MV-4-11 (cell line): Measurements from ENCODE around the gene GAB4.

ENCODE experiments used
- DNase-seq: peaks from one replicate; lab custom pipeline; 2025; lab: John Stamatoyannopoulos, UW

Gene GAB4

GRCh38 chr22:16988257-16988656, 19.8 kb downstream of the GAB4 start:
- no peak for DNase-seq

GRCh38 chr22:16987822-16988221, 20.2 kb downstream of the GAB4 start:
- DNase-seq: no peak

GRCh38 chr22:16975155-16975885, 32.7 kb downstream of the GAB4 start:
- no peak for DNase-seq

- no peak for DNase-seq
Observed at GRCh38 chr22:16974298-16975084, 33.5 kb downstream of the GAB4 start.

- no peak for DNase-seq
Observed at GRCh38 chr22:16973591-16974297, 34.3 kb downstream of the GAB4 start.

- DNase-seq: no peak
Observed at GRCh38 chr22:16972311-16972710, 35.7 kb downstream of the GAB4 start.

- no peak for DNase-seq
Observed at GRCh38 chr22:16970446-16970845, 37.6 kb downstream of the GAB4 start.

GRCh38 chr22:16969508-16970327, 38.3 kb downstream of the GAB4 start:
- no peak for DNase-seq

- no peak for DNase-seq
Observed at GRCh38 chr22:16968218-16968595, 39.8 kb downstream of the GAB4 start.

- DNase-seq: no peak
Observed at GRCh38 chr22:16967453-16968217, 40.4 kb downstream of the GAB4 start.

- no peak for DNase-seq
Observed at GRCh38 chr22:16966251-16966650, 41.8 kb downstream of the GAB4 start.

GRCh38 chr22:16965560-16965959, 42.5 kb downstream of the GAB4 start:
- no peak for DNase-seq

- no peak for DNase-seq
Observed at GRCh38 chr22:16965083-16965482, 42.9 kb downstream of the GAB4 start.

- no peak for DNase-seq
Observed at GRCh38 chr22:16964366-16964765, 43.7 kb downstream of the GAB4 start.

GRCh38 chr22:16963189-16963945, 44.7 kb downstream of the GAB4 start:
- DNase-seq: no peak

- DNase-seq: no peak
Observed at GRCh38 chr22:16962501-16962900, 45.5 kb downstream of the GAB4 start.

- DNase-seq: no peak
Observed at GRCh38 chr22:16961477-16962186, 46.4 kb downstream of the GAB4 start.

GRCh38 chr22:16960884-16961249, 47.2 kb downstream of the GAB4 start:
- DNase-seq: no peak

GRCh38 chr22:16960220-16960883, 47.7 kb downstream of the GAB4 start:
- no peak for DNase-seq
